A673 (cell line): ENCODE data around the gene RNF13.

Experiments
- CTCF ChIP-seq: fragments of 300-800, 200-600 bp; sonication (generic); conservative IDR thresholded peaks from 2 replicates; pipeline ENCODE4 v1.5.1; 2017; ENCODE audit warnings: low read depth, mild to moderate bottlenecking, antibody characterized with exemption, low read length, moderate library complexity, mixed read lengths
- EZH2 ChIP-seq: fragments of 200-600 bp; sonication (generic); IDR thresholded peaks from 2 replicates; pipeline ENCODE4 v1.6.1; 2017; ENCODE audit warnings: borderline replicate concordance, low read depth, mild to moderate bottlenecking, mixed read lengths, antibody characterized with exemption, low read length; ENCODE audit not compliant: poor library complexity, severe bottlenecking

DNA sequence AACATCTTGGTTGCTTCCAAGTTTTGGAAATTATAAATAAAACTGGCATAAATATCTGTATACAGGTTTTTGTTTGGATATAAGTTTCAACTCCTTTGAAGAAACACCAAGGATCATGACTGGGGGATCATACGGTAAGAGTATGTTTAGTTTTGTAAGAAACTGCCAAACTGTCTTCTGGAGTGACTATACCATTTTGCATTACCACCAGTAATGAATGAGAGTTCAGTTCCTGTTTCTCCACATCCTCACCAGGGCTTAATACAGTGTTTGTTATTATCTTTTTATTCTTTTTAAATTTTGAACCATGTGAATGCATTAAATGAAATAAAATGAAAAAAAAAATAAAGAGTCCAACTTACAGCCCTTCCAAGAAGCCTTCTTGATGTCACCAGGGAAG is 17.0 kb upstream of the RNF13 start:
- TF ChIP-seq CTCF (no peak), EZH2 (no peak)
